HCT116 (cell line): ENCODE results near the gene SEMA4C. TPM values are rescaled to one million over a fixed set of nuclear protein-coding genes. Genes with fewer than 3 reads are reported as not detected.

Experiments
- ATAC-seq: fragments of 200-7000 bp; cut with Tn5 transposase; 2 replicates; pipeline ENCODE4 v1.9.1; 2020; ENCODE audit warnings: mild to moderate bottlenecking, moderate library complexity
- BruUV-seq: library from RNA; stranded (reverse); fragments of 400-500 nt; replicated peaks from 2 replicates; lab custom pipeline; 2021; lab: Mats Ljungman, UMichigan
- CTCF ChIA-PET: fragments of 300-600 bp; sonication (Branson Sonifier 250); formaldehyde crosslinking; loops from one replicate; lab custom pipeline; 2021; ENCODE audit warnings: antibody characterized with exemption; lab: Charles Lee
- POLR2A ChIA-PET: fragments of 300-600, 350-600 bp; sonication (Branson Sonifier 250); formaldehyde crosslinking; loops from one replicate; lab custom pipeline; 2021; ENCODE audit warnings: antibody characterized with exemption; lab: Charles Lee
- RAD21 ChIA-PET, 2 experiments: fragments of 300-600 bp; sonication (Branson Sonifier 250); formaldehyde crosslinking; loops; one replicate each; lab custom pipeline; 2023; ENCODE audit warnings: low total read pairs in 2 of 2; ENCODE audit not compliant: uncharacterized antibody in 2 of 2, unreplicated experiment in 2 of 2, low non-redundant PET in 1 of 2; lab: Charles Lee
- DNase-seq: peaks from one replicate; pipeline ENCODE4 v3.0.0-alpha.2; 2010; ENCODE audit warnings: low read depth, low spot score
- H2AFZ ChIP-seq: fragments of 200-600 bp; shearing (Covaris generic), sonication (generic); 2 replicates; pipeline ENCODE4 v1.6.1; 2017; ENCODE audit warnings: low read depth, mixed run types, mixed read lengths, antibody characterized with exemption, low read length; ENCODE audit not compliant: poor library complexity, severe bottlenecking
- H3K27ac ChIP-seq: 2 replicates; pipeline ENCODE4 v1.5.1; 2012; ENCODE audit warnings: low read depth, low read length
- H3K27me3 ChIP-seq: fragments of 200-600 bp; sonication (generic); 2 replicates; pipeline ENCODE4 v1.6.1; 2016; ENCODE audit warnings: mixed run types, low read length, mixed read lengths; ENCODE audit not compliant: insufficient read depth
- H3K36me3 ChIP-seq, 2 experiments: fragments of 200-500 bp in 1 of 2; fragments of 200-600 bp in 1 of 2; sonication (Bioruptor generic) in 1 of 2; sonication (generic) in 1 of 2; 2 replicates each; pipeline versions ENCODE4 v1.5.1 to v1.6.1; 2014 to 2016; ENCODE audit warnings: low read length in 2 of 2, inconsistent platforms in 1 of 2, mixed read lengths in 1 of 2, mixed run types in 1 of 2; ENCODE audit not compliant: insufficient read depth in 2 of 2, control insufficient read depth in 1 of 2
- H3K4me1 ChIP-seq, 2 experiments: fragments of 200-600 bp in 1 of 2; sonication (generic) in 1 of 2; 2 replicates each; pipeline versions ENCODE4 v1.5.1 to v1.6.1; 2012 to 2017; ENCODE audit warnings: low read length in 2 of 2, inconsistent platforms in 1 of 2, mild to moderate bottlenecking in 1 of 2, mixed read lengths in 1 of 2, mixed run types in 1 of 2, moderate library complexity in 1 of 2; ENCODE audit not compliant: insufficient read depth in 2 of 2, control insufficient read depth in 1 of 2
- H3K4me2 ChIP-seq: fragments of 200-600 bp; sonication (generic); 2 replicates; pipeline ENCODE4 v1.6.1; 2017; ENCODE audit warnings: mixed run types, low read length, mixed read lengths
- H3K4me3 ChIP-seq, 2 experiments: fragments of 200-600 bp in 1 of 2; sonication (generic) in 1 of 2; replicated peaks in 1 of 2; 2 replicates each; pipeline ENCODE4 v1.5.1; 2011 to 2016; ENCODE audit warnings: low read length in 2 of 2, control low read depth in 1 of 2, low read depth in 1 of 2, mild to moderate bottlenecking in 1 of 2, mixed read lengths in 1 of 2, mixed run types in 1 of 2
- H3K79me2 ChIP-seq: fragments of 200-600 bp; sonication (generic); 2 replicates; pipeline ENCODE4 v1.6.1; 2017; ENCODE audit warnings: mild to moderate bottlenecking, mixed run types, low read length, moderate library complexity, mixed read lengths; ENCODE audit not compliant: insufficient read depth
- H3K9ac ChIP-seq: fragments of 200-600 bp; sonication (generic); 2 replicates; pipeline ENCODE4 v1.6.1; 2016; ENCODE audit warnings: low read length, mixed read lengths
- H3K9me2 ChIP-seq: fragments of 200-600 bp; sonication (generic), shearing (Covaris generic); 2 replicates; pipeline ENCODE4 v1.6.1; 2017; ENCODE audit warnings: mixed run types, mild to moderate bottlenecking, moderate library complexity; ENCODE audit not compliant: insufficient read depth
- H3K9me3 ChIP-seq, 2 experiments: fragments of 200-500 bp in 1 of 2; fragments of 200-600 bp in 1 of 2; sonication (Bioruptor generic) in 1 of 2; sonication (generic) in 1 of 2; 2 replicates each; pipeline ENCODE4 v1.6.1; 2014 to 2017; ENCODE audit warnings: low read length in 2 of 2, mixed read lengths in 2 of 2, inconsistent platforms in 1 of 2, low read depth in 1 of 2, mild to moderate bottlenecking in 1 of 2, mixed run types in 1 of 2, moderate library complexity in 1 of 2; ENCODE audit not compliant: control insufficient read depth in 1 of 2, insufficient read depth in 1 of 2
- H4K20me1 ChIP-seq: fragments of 200-600 bp; sonication (generic), shearing (Covaris generic); 2 replicates; pipeline ENCODE4 v1.6.1; 2017; ENCODE audit warnings: mixed run types, mild to moderate bottlenecking, moderate library complexity; ENCODE audit not compliant: insufficient read depth
- EGR1 ChIP-seq: IDR thresholded peaks from 2 replicates; pipeline ENCODE4 v1.6.1; 2012; ENCODE audit warnings: low read depth
- EZH2phosphoT487 ChIP-seq: fragments of 200-600 bp; IDR thresholded peaks from 2 replicates; pipeline ENCODE4 v1.6.1; 2018; ENCODE audit warnings: antibody characterized with exemption, borderline replicate concordance
- FOSL1 ChIP-seq: IDR thresholded peaks from 2 replicates; pipeline ENCODE4 v1.6.1; 2012; ENCODE audit warnings: low read depth
- SP1 ChIP-seq: IDR thresholded peaks from 2 replicates; pipeline ENCODE4 v1.6.1; 2012; ENCODE audit warnings: low read depth
- ZFX ChIP-seq: fragments of 450-650 bp; IDR thresholded peaks from 2 replicates; pipeline ENCODE4 v1.6.1; 2017
- intact Hi-C: fragments of 100-400 bp; cut with micrococcal nuclease; formaldehyde crosslinking; loops from 2 replicates; pipeline ENCODE4 v1.10.0; 2022
- total RNA-seq: library from RNA; stranded (reverse); gene quantifications from one replicate; pipeline ENCODE4 v1.2.1, GENCODE V29; 2021; ENCODE audit not compliant: unreplicated experiment
- TF ChIP-seq, protein P1 (sequence below): IDR thresholded peaks from 2 replicates; pipeline ENCODE4 v1.6.1; 2011; ENCODE audit warnings: mild to moderate bottlenecking, low read length, moderate library complexity; ENCODE audit not compliant: insufficient replicate concordance; ENCODE audit errors: extremely low read depth
- TF ChIP-seq, protein P2 (sequence below): IDR thresholded peaks from 2 replicates; pipeline ENCODE4 v1.6.1; 2012

Gene SEMA4C
- total RNA-seq, 1 experiment from 2014 or later: 25.4 TPM

DNA sequence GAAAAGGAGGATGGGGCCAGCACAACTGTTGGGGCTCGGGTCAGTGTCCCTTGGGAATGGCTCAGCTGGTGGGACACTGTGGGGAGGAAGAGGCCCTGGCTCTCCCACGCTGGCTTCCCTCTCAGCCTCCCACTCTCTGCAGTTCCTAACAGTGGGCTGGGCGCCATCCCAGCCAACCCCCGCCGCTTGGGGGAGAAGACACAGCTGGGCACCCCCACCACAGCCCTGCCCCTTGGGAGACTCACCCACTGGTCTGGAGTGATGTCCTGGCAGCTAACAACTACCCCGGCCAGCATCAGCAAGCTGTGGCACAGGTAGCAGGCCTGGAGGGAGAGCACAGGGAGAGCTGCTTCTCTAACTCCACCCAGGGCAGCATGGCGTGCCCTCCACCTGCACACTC lies 8.3 kb upstream of the SEMA4C start:
- no peaks in the 10 kb centered on the region for H4K20me1 ChIP-seq
- H3K4me2 ChIP-seq: no peak overlapping the region
- ChIA-PET POLR2A (no interaction called here), CTCF (no interaction called here), RAD21 (no interaction called here)
- BruUV-seq: no TSS peak
- TF ChIP-seq, protein P1, sequence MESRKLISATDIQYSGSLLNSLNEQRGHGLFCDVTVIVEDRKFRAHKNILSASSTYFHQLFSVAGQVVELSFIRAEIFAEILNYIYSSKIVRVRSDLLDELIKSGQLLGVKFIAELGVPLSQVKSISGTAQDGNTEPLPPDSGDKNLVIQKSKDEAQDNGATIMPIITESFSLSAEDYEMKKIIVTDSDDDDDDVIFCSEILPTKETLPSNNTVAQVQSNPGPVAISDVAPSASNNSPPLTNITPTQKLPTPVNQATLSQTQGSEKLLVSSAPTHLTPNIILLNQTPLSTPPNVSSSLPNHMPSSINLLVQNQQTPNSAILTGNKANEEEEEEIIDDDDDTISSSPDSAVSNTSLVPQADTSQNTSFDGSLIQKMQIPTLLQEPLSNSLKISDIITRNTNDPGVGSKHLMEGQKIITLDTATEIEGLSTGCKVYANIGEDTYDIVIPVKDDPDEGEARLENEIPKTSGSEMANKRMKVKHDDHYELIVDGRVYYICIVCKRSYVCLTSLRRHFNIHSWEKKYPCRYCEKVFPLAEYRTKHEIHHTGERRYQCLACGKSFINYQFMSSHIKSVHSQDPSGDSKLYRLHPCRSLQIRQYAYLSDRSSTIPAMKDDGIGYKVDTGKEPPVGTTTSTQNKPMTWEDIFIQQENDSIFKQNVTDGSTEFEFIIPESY: no peak
- TF ChIP-seq FOSL1: no peak
- H3K27me3 ChIP-seq: no peaks in the 10 kb centered on the region
- no peak for DNase-seq
- no peaks in the 10 kb centered on the region for H3K79me2 ChIP-seq
- peaks cover 12 to 27% of the 10 kb centered on the region in 2 experiments; a peak in 3 of 4 replicates for H3K4me1 ChIP-seq
- no peak for ATAC-seq
- no peak overlapping the region for H3K9ac ChIP-seq
- H2AFZ ChIP-seq: no peak overlapping the region
- no peaks in the 10 kb centered on the region for H3K36me3 ChIP-seq
- H3K9me2 ChIP-seq: no peaks in the 10 kb centered on the region
- no peak overlapping the region for H3K4me3 ChIP-seq
- no peaks in the 10 kb centered on the region for H3K9me3 ChIP-seq
- intact Hi-C loops: no loop called here
- H3K27ac ChIP-seq: no peak overlapping the region

DNA sequence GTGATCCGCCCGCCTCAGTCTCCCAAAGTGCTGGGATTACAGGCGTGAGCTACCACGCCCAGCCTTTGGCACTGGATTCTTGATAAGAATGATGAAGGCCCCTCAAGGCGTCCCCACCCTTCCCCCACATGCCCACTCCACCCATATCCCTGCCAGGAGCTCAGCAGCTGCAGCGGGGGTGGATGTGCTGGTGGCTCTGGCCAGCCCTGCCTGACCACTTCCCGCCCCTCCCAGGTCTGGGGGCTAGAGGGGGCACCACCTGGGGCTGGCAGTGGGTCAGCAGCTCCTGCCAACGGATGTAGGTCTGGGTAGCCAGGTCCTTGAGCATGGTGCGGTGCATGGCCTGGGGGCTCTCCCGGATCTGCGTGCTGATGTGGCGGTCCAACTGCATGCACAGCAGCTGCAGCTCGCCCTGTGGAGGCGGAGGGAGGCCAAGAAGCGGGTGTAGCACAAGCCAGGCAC lies 7.8 kb upstream of the SEMA4C start:
- intact Hi-C loops: no loop called here
- Histone ChIP-seq H3K27ac (no peak overlapping the region), H3K27me3 (no peaks in the 10 kb centered on the region), H2AFZ (no peak overlapping the region), H3K9me2 (no peaks in the 10 kb centered on the region), H3K9ac (no peak overlapping the region), H3K36me3 (no peaks in the 10 kb centered on the region), H3K9me3 (no peaks in the 10 kb centered on the region), H3K4me2 (no peak overlapping the region), H3K4me3 (no peak overlapping the region), H3K4me1 (peaks cover 15 to 32% of the 10 kb centered on the region in 2 experiments; a peak in 3 of 4 replicates), H4K20me1 (no peaks in the 10 kb centered on the region), H3K79me2 (no peaks in the 10 kb centered on the region)
- no peak for TF ChIP-seq FOSL1
- no peak for TF ChIP-seq SP1
- no peak for TF ChIP-seq EGR1
- no peak for TF ChIP-seq ZFX
- TF ChIP-seq, protein P2, sequence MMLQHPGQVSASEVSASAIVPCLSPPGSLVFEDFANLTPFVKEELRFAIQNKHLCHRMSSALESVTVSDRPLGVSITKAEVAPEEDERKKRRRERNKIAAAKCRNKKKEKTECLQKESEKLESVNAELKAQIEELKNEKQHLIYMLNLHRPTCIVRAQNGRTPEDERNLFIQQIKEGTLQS: no peak
- TF ChIP-seq EZH2phosphoT487: no peak
- CTCF ChIA-PET: no interaction called here
- RAD21 ChIA-PET: no interaction called here
- no TSS peak for BruUV-seq
- ATAC-seq (no peak), DNase-seq (no peak)
- POLR2A ChIA-PET: no interaction called here
